H54 (cell line): ENCODE data around the gene CASP10.
"Not testable (repeated sequence)": the region's sequence is repeated elsewhere in the genome, so short reads cannot be mapped to it uniquely, and the experiment has no call there.

Experiments used
- DNase-seq: peaks from one replicate; pipeline ENCODE4 v3.0.0; 2011; ENCODE audit warnings: low spot score, mixed read lengths; ENCODE audit not compliant: insufficient read length
- FAIRE-seq: peaks from 3 replicates; lab custom pipeline; 2011; peaks lifted over from hg19 to GRCh38; lab: Jason Lieb, UNC
- POLR2A ChIP-seq: IDR thresholded peaks from 2 replicates; pipeline ENCODE4 v1.6.1; 2011; ENCODE audit warnings: low read depth, mild to moderate bottlenecking, low read length

Gene CASP10

GRCh38 chr2:201220102-201220570, 37.2 kb downstream of the CASP10 start:
- FAIRE-seq (no peak), DNase-seq (no peak)
- no peak for TF ChIP-seq POLR2A

GRCh38 chr2:201223089-201224073, 40.4 kb downstream of the CASP10 start:
- FAIRE-seq, result no peak
- TF ChIP-seq POLR2A, result no peak
- DNase-seq, result no peak

- FAIRE-seq, result no peak
- DNase-seq, result no peak
- TF ChIP-seq POLR2A, result no peak
These were observed 45.5 kb downstream of the CASP10 start for GRCh38 chr2:201228271-201228911.

- TF ChIP-seq POLR2A, result no peak
- no peak for FAIRE-seq
- no peak for DNase-seq
These were observed 46.0 kb downstream of the CASP10 start for GRCh38 chr2:201228912-201229290.

GRCh38 chr2:201231781-201232466, 49.0 kb downstream of the CASP10 start:
- no peak for TF ChIP-seq POLR2A
- FAIRE-seq (peak; percentile 89), DNase-seq (peak; percentile 81)

DNA sequence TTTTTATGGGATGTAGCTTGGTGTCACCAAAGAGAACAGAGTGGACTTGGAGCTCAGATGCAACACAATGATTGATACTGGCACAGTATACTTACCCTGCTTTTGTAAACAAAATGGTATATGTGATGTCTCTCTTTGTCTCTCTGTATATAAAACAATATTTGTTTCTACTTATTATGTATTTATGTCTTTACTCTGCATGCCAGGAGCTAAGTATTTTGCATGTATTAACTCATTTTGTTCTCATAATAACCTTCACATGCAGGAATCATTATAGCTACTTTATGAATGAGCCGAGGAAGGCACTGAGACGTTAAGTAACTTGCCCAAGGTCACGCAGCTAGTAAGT, 49.5 kb downstream of the CASP10 start:
- no peak for FAIRE-seq
- DNase-seq, result no peak
- no peak for TF ChIP-seq POLR2A

- peak; percentile 59 for DNase-seq
- TF ChIP-seq POLR2A, result peak; percentile 10; the same call in 1 of the 2 replicates
- FAIRE-seq, result peak; percentile 97
These were observed 50.4 kb downstream of the CASP10 start for GRCh38 chr2:201233192-201233811.

- FAIRE-seq (no peak), DNase-seq (no peak)
- TF ChIP-seq POLR2A, result no peak
These were observed 51.1 kb downstream of the CASP10 start for GRCh38 chr2:201233812-201234662.

DNA sequence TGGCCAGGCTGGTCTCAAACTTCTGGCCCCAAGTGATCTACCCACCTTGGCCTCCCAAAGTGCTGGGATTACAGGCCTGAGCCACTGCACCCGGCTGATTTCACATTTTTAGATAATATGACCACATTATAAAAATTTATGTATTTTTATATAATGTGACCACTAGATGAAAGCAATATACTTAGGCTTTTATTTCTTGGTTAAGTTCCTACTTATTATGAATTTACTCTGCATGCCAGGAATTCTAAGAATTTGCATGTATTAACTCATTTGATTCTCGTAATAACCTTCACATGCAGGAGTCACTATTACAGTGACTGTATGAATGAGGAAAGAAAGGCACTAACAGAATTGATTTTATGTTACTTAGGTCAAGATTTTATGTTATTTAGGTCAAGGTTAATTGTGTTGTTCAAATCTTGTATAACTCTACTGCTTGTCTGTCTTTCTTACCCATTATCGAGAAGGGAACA, 51.8 kb downstream of the CASP10 start:
- TF ChIP-seq POLR2A, result no peak
- no peak for DNase-seq
- no peak for FAIRE-seq

- TF ChIP-seq POLR2A, result no peak
- FAIRE-seq, result peak; percentile 64
- DNase-seq, result no peak
These were observed 53.2 kb downstream of the CASP10 start for GRCh38 chr2:201235860-201236811.

DNA sequence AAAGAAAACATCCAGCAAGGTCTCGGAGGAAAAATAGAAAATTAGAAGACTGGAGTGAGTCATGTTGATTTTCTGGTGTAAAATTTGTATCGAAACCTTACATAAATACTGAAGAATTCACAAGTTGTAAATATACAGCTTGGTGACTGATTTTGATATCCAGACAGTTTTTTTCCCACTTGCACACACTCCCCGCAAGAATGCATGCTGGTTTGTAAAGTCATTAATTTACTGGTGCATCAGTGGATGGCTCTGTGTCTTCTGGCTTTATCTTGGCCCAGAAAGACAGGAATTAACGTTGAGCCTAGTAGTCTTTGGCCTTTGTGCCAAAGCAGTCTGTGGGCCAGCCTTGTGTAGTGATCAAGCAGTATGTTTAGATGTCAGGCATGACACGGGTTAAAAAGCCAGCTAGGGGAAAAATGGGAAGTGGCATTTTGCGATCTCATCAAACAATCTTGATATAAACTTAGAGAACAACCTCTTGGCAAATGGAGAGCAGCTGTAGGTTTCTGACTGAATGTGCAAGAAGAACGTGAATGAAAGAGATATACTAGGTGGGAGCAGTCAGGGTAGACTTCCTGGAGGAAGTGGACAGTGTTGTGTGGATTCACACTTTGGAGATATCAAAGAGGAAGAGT, 54.7 kb downstream of the CASP10 start:
- FAIRE-seq (no peak), DNase-seq (no peak)
- no peak for TF ChIP-seq POLR2A

DNA sequence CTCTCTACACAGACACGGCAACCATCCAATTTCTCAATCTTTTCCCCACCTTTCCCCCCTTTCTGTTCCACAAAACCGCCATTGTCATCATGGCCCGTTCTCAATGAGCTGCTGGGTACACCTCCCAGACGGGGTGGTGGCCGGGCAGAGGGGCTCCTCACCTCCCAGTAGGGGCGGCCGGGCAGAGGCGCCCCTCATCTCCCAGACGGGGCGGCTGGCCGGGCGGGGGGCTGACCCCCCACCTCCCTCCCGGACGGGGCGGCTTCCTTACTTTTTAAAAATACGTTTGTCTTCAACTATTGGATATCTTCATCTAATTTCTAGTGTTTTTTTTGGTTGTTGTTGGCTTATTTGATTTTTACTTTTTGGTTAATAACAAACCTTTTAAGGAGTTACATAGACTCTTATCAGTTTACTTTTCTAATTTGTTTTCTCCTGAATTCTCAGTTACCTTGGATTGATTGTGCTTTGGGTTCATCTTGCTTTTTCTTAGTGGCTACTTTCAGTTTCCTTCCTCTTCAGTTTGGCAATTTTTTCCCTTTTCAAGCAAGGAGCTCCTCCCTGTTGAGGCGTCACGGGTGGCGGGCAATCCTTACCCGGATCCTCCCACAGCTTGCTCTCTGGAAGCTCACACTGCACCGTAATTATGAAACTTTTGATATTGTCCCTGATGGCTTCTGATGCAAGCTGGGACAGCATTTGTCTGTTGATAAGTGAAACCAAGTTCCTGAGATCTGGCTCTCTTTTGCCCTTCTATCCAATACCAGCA, 56.4 kb downstream of the CASP10 start:
- DNase-seq, FAIRE-seq: not testable (repeated sequence)
